ENCODE data around the gene KIF5A. TPM values are rescaled to one million over a fixed set of nuclear protein-coding genes. Genes with fewer than 3 reads are reported as not detected.

The KIF5A gene
- total RNA-seq, 4 donors from 2014 or later = 1.9 to 4.8 (median 2.9) TPM

DNA sequence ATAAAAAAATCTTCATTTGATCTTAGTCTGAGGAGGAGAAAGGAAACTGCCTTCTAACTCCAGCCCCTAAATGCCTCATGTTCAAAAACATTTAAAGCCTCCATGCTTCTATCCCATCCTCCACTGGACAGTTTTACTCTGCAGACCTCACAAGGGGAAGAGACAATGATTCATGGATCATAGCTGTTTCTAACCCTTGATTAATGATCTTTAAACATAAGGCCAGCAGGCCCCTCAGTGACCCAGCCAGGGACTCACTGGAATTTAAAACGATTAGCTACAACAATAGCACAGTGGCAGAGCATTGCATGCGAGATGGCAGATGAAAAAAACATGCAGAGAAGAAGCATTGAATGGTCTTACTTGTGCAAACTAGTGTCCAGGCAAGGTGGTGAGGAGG is 8.8 kb upstream of the KIF5A start:
- WGBS, 2 donors = 30 to 48% methylated on average over 2 of the region's 2 CpGs
- peaks cover 0 to 67% (median 0%) of the 10 kb centered on the region in 3 donors for H3K36me3 ChIP-seq

DNA sequence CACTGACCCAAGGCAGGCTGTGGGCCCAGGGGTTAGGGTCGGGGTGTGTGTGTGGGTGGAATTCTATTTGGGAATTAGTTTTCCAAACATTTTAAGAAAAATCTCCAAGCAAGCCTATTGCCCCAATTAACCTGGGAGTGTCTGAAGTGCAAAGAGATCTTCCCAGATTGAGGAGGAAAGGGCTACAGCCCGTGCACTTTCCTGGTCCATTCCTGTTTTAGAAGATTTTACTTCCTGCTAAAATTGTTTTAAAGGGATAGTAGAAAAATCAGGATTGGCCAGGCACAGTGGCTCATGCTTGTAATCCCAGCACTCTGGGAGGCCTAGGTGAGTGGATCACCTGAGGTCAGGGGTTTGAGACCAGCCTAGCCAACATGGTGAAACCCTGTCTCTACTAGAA is 8.1 kb upstream of the KIF5A start:
- no peak for DNase-seq (ENCODE audit: low spot score in 2 of 2)
- Histone ChIP-seq H3K27ac (no peak overlapping the region), H3K9me3 (no peaks in the 10 kb centered on the region), H3K27me3 (no peaks in the 10 kb centered on the region), H3K4me1 (peaks cover 3 to 35% (median 16%) of the 10 kb centered on the region in 4 donors), H3K4me3 (no peak overlapping the region), H3K36me3 (peaks cover 0 to 67% (median 0%) of the 10 kb centered on the region in 3 donors)
- TF ChIP-seq, protein P1, sequence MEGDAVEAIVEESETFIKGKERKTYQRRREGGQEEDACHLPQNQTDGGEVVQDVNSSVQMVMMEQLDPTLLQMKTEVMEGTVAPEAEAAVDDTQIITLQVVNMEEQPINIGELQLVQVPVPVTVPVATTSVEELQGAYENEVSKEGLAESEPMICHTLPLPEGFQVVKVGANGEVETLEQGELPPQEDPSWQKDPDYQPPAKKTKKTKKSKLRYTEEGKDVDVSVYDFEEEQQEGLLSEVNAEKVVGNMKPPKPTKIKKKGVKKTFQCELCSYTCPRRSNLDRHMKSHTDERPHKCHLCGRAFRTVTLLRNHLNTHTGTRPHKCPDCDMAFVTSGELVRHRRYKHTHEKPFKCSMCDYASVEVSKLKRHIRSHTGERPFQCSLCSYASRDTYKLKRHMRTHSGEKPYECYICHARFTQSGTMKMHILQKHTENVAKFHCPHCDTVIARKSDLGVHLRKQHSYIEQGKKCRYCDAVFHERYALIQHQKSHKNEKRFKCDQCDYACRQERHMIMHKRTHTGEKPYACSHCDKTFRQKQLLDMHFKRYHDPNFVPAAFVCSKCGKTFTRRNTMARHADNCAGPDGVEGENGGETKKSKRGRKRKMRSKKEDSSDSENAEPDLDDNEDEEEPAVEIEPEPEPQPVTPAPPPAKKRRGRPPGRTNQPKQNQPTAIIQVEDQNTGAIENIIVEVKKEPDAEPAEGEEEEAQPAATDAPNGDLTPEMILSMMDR (IDR thresholded peaks at IDR 0.05) = no peak
- TF ChIP-seq POLR2A (IDR thresholded peaks at IDR 0.05) (no peak), EP300 (IDR thresholded peaks at IDR 0.05) (no peak)
- 37 to 48% methylated on average over 2 of the region's 2 CpGs for WGBS, 2 donors

More for the DNA sequence above, 8.8 kb upstream of the KIF5A start:
- TF ChIP-seq, protein P1 (IDR thresholded peaks at IDR 0.05) = no peak
- TF ChIP-seq POLR2A (IDR thresholded peaks at IDR 0.05) = no peak
- no peak for TF ChIP-seq EP300 (IDR thresholded peaks at IDR 0.05)
- Histone ChIP-seq H3K4me3 (no peak overlapping the region), H3K4me1 (peaks cover 3 to 34% (median 12%) of the 10 kb centered on the region in 4 donors), H3K27ac (no peak overlapping the region), H3K9me3 (no peaks in the 10 kb centered on the region), H3K27me3 (no peaks in the 10 kb centered on the region)
- DNase-seq (ENCODE audit: low spot score in 2 of 2) = no peak

DNA sequence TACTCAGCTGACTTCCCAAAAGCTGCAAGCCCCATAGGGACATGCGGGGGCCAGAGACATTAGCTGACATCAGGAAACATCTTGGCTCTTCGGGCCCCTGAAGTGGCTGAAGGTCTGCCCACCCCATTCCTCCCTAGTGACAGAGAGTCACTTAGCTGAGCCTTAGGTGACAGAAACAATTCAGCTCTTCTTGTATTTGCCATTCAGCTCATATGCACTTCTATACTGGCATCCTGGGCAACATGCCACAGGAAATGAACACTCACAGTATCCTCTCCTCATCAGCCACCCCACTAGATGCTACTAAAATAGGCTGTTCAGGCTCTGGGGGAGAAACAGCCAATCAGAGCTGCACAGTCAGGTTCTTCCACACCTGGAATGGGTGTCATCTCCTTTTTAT is 6.3 kb upstream of the KIF5A start:
- TF ChIP-seq POLR2A (IDR thresholded peaks at IDR 0.05) (no peak), EP300 (IDR thresholded peaks at IDR 0.05) (no peak)
- TF ChIP-seq, protein P1 (IDR thresholded peaks at IDR 0.05) = no peak
- no peak overlapping the region for H3K27ac ChIP-seq
- DNase-seq (ENCODE audit: low spot score in 2 of 2) = no peak
- peaks cover 0 to 3% of the 10 kb centered on the region in 2 donors for H3K27me3 ChIP-seq
- 77 to 80% methylated on average over 2 of the region's 2 CpGs for WGBS, 2 donors
- H3K4me1 ChIP-seq = peaks cover 3 to 42% (median 16%) of the 10 kb centered on the region in 4 donors
- H3K9me3 ChIP-seq = no peaks in the 10 kb centered on the region
- H3K4me3 ChIP-seq = no peak overlapping the region
- peaks cover 0 to 51% (median 0%) of the 10 kb centered on the region in 3 donors for H3K36me3 ChIP-seq

GRCh38 chr12:57545809-57546437 is 3.9 kb upstream of the KIF5A start:
- H3K36me3 ChIP-seq = peaks cover 0 to 27% (median 0%) of the 10 kb centered on the region in 3 donors
- peak overlapping the region; percentile 89 to 95 (median 92) for H3K27ac ChIP-seq
- H3K4me3 ChIP-seq = peak overlapping the region; percentile 83 to 99 (median 92)
- peaks cover 3 to 54% (median 23%) of the 10 kb centered on the region in 4 donors for H3K4me1 ChIP-seq
- H3K9me3 ChIP-seq = no peaks in the 10 kb centered on the region
- no peak for DNase-seq (ENCODE audit: low spot score in 2 of 2)
- peaks cover 2 to 27% of the 10 kb centered on the region in 2 donors for H3K27me3 ChIP-seq
- TF ChIP-seq EP300 (IDR thresholded peaks at IDR 0.05) (no peak), POLR2A (IDR thresholded peaks at IDR 0.05) (no peak)
- TF ChIP-seq, protein P1 (IDR thresholded peaks at IDR 0.05) = no peak
- 59 to 65% methylated on average over 15 of the region's 15 CpGs for WGBS, 2 donors
